Measurements from ENCODE around the gene NFATC1.

Gene NFATC1

DNA sequence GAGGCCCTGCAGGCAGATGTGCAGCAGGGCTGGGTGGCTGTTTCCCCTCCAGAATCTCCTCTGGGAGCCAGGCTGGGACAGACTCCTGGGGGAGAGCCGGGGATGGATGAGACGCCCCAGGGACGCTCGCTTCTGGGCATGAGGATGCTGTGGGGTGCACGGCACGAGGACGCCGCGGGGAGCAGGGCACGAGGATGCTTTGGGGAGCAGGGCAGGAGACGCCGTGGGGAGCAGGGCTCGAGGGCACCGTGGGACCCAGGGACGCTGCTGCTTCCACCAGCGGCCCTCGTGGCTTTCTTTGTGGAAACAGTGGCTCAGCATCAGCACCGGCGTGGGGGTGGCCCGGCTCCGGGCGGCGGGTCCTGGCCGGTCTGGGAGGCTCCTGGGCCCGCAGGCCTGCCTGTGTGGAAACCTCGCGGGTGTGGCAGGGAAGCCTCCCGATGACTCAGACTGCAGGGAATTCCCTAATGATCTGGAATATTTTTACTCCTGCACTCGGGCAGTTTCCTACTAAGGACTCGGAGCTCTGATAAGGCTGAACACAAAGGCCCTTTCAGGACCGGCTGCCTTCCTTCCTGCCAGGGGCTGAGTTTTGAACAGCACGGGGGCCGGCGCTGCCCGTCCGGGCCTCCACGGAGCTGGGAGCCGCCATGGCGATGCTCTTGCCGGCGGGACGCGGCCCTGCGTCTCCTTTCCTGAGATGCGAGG is 62.6 kb downstream of the NFATC1 start:
- peaks cover 2 to 62% (median 18%) of the 10 kb centered on the region in 11 experiments; a peak in 17 of 22 replicates for H4K20me1 ChIP-seq
- peak overlapping the region in 9 of 11 experiments; percentile 9 to 97 (median 90); a peak in 14 of 22 replicates for H3K4me2 ChIP-seq
- no peak overlapping the region for H3K27ac ChIP-seq
- 0 out of 22 replicates have a peak overlapping the region, but pooled peaks of 1 of the 11 experiments have one; percentile 9 for H3K9ac ChIP-seq
- no peaks in the 10 kb centered on the region for H3K9me3 ChIP-seq (replicated peaks in 1 of 11)
- H3K4me1 ChIP-seq = peaks cover 35 to 77% (median 62%) of the 10 kb centered on the region in 10 experiments
- no peak for TF ChIP-seq Cebpa-rat (IDR thresholded peaks at IDR 0.05)
- H3K4me3 ChIP-seq = no peak overlapping the region
- H3K36me3 ChIP-seq = peaks cover 8 to 66% (median 50%) of the 10 kb centered on the region in 11 experiments
- H3K27me3 ChIP-seq = no peaks in the 10 kb centered on the region

DNA sequence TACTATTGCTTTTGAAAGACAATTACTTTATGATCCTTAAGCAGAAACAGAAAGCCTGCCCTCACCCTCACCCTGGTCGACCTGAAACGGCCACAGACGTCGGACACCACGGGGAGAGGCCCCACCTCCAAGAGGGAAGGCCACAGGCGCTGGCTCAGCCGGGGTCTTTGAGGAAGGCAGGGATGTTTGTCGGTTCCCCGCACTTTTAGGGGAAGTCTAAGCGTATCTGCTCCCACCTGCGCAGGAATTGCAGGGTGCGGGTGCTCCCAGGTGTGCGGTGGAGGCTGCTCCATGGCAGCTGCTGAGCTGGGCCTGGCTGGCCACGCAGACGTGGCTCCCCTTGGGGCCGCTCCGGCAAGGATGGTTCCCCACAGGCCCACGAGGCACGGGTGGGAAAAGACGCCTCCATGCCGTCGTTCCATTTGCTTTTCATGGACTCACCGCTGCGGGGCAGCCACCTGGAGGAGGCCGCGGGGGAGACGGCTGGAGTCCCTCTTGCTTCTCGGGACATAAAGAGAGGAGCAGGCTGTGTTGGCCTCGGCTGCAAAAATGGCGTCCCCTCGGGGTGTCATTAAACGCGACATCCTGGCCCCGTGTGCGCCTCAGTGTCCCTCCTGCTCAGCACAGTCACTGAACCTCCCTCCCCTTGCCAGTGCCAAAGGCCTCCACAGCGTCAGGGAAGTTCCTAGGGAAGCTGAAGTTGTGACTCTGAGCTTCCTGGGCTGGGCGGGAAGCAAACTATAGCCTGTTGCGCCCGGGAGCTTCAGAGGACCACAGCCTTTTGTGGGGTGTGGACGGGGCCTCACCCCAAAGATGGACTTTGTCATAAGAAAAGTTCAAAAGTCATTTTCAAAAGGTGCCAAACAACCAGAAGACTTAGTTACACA is 63.4 kb downstream of the NFATC1 start:
- Histone ChIP-seq H3K9me3 (replicated peaks in 1 of 11) (no peaks in the 10 kb centered on the region), H3K4me3 (no peak overlapping the region; a peak in 1 of 20 replicates), H3K27ac (peak overlapping the region in 5 of 11 experiments; percentile 30 to 80 (median 55); a peak in 4 of 22 replicates), H3K4me1 (peaks cover 35 to 75% (median 62%) of the 10 kb centered on the region in 10 experiments), H3K36me3 (peaks cover 6 to 59% (median 48%) of the 10 kb centered on the region in 11 experiments; a peak in 20 of 22 replicates), H3K9ac (peak overlapping the region in 6 of 11 experiments; percentile 21 to 70 (median 56); a peak in 10 of 22 replicates), H3K27me3 (no peaks in the 10 kb centered on the region), H4K20me1 (peaks cover 0 to 61% (median 12%) of the 10 kb centered on the region in 11 experiments; a peak in 14 of 22 replicates), H3K4me2 (peak overlapping the region; percentile 78 to 97 (median 90))
- TF ChIP-seq Cebpa-rat (IDR thresholded peaks at IDR 0.05) = no peak

DNA sequence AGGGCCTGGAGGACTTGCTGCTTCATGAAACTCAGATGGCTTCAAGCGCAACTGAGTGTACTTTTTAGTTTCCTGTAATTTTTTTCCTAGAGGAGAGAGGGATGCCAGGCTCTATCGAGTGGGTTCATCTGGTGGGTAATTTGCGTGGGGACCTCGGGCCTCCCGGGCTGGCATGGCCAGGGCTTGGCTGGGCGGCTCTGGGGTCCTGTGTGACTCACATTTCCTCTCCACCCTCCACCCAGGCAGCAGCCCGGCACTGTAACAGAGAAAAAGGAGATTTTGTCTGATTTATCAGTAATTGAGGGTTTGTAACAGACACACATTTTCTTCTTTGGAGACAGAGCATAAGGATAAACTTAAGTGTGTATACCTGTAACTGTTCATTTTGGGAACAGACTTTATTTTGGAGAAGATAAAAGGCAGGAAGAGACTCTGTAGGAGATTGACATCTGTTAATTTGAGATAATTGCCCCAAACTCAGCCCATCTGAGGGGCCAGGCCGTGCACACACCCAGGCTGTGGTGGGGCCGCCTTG is 64.3 kb downstream of the NFATC1 start:
- no peaks in the 10 kb centered on the region for H3K27me3 ChIP-seq
- H3K27ac ChIP-seq = peak overlapping the region in 9 of 11 experiments; percentile 1 to 80 (median 50); a peak in 16 of 22 replicates
- peak overlapping the region; percentile 78 to 97 (median 90) for H3K4me2 ChIP-seq
- H3K4me1 ChIP-seq = peaks cover 38 to 80% (median 64%) of the 10 kb centered on the region in 10 experiments
- peaks cover 0 to 58% (median 10%) of the 10 kb centered on the region in 11 experiments; a peak in 13 of 22 replicates for H4K20me1 ChIP-seq
- no peaks in the 10 kb centered on the region for H3K9me3 ChIP-seq (replicated peaks in 1 of 11)
- TF ChIP-seq Cebpa-rat (IDR thresholded peaks at IDR 0.05) = no peak
- peak overlapping the region in 2 of 10 experiments; percentile 18 to 31; a peak in 2 of 20 replicates for H3K4me3 ChIP-seq
- peak overlapping the region in 10 of 11 experiments; percentile 0 to 70 (median 43); a peak in 16 of 22 replicates for H3K9ac ChIP-seq
- H3K36me3 ChIP-seq = peaks cover 4 to 50% (median 39%) of the 10 kb centered on the region in 11 experiments; a peak in 20 of 22 replicates

DNA sequence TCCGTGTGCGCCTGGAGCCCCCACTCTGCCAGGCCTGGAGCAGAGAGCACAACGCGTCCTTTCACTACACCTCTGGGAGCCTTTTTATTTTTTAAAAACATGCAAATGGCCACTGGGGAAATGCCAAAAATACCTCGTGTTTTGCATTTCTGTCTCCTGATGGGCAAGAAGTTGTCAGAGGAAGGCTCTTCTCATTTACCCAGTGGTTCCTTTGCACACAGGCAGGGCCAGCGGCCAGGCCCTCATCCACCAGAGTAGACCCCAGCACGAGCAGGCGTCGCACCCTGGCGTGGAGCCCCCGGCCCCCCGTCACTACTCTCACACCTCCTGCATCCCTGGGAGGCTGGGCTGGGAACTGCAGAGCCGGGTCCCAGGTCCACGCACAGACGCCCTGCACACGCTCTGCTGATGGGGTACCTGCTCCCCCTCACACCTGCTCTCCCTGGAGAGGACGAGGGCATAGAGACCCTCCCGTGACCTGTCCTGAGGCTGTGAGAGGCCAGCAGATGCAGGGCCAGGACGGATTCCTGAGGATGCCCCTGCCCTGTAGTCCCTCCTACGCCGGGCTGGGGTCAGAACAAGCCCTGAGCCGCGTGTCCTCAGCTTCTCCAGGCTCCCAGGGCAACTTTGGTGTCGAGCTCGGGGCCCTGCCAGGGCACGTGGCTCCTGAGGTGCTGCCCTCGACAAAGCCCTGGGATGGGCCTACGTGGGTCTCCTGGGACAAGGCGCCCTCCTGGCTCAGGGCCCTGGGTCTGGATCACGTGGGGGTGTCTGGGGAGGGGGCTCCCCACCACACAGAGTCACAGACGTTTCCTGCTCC is 65.0 kb downstream of the NFATC1 start:
- Histone ChIP-seq H3K4me1 (peaks cover 44 to 86% (median 71%) of the 10 kb centered on the region in 10 experiments), H3K4me3 (peak overlapping the region in 2 of 10 experiments; percentile 18 to 31; a peak in 3 of 20 replicates), H3K27ac (peak overlapping the region in 9 of 11 experiments; percentile 14 to 80 (median 50); a peak in 17 of 22 replicates), H3K9ac (peak overlapping the region in 10 of 11 experiments; percentile 0 to 70 (median 43); a peak in 16 of 22 replicates), H3K4me2 (peak overlapping the region; percentile 78 to 97 (median 90)), H3K27me3 (no peaks in the 10 kb centered on the region), H4K20me1 (peaks cover 0 to 64% (median 10%) of the 10 kb centered on the region in 11 experiments; a peak in 13 of 22 replicates), H3K9me3 (replicated peaks in 1 of 11) (no peaks in the 10 kb centered on the region), H3K36me3 (peaks cover 0 to 44% (median 33%) of the 10 kb centered on the region in 11 experiments; a peak in 19 of 22 replicates)
- TF ChIP-seq Cebpa-rat (IDR thresholded peaks at IDR 0.05) = no peak

DNA sequence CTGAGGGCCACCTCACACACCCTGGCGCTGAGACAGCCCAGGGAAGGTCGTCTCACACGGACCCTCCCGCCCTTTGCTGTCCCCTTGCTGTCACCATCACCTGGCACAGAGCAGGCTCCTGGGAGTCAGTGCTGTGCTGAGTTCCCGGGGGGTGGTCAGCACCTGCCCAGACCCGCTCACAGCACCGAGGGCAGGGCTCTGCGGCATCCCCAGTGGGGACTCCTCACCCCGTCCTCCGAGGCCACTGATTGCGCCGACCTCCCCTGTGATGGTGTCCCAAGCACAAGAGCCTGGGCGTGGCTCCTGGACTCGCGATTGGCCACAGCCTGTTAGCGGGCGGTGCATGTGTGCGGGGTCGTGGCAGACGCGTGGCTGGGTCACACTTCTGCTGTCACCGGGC is 65.9 kb downstream of the NFATC1 start:
- Histone ChIP-seq H3K4me1 (peaks cover 54 to 94% (median 80%) of the 10 kb centered on the region in 10 experiments), H3K9ac (peak overlapping the region in 3 of 11 experiments; percentile 55 to 64 (median 57); a peak in 1 of 22 replicates), H3K4me2 (peak overlapping the region in 10 of 11 experiments; percentile 78 to 97 (median 92); a peak in 21 of 22 replicates), H3K36me3 (peaks cover 0 to 34% (median 24%) of the 10 kb centered on the region in 11 experiments; a peak in 19 of 22 replicates), H3K4me3 (no peak overlapping the region), H3K27me3 (no peaks in the 10 kb centered on the region), H4K20me1 (peaks cover 0 to 71% (median 10%) of the 10 kb centered on the region in 11 experiments; a peak in 13 of 22 replicates), H3K27ac (peak overlapping the region in 6 of 11 experiments; percentile 28 to 80 (median 54); a peak in 7 of 22 replicates), H3K9me3 (replicated peaks in 1 of 11) (no peaks in the 10 kb centered on the region)
- no peak for TF ChIP-seq Cebpa-rat (IDR thresholded peaks at IDR 0.05)

DNA sequence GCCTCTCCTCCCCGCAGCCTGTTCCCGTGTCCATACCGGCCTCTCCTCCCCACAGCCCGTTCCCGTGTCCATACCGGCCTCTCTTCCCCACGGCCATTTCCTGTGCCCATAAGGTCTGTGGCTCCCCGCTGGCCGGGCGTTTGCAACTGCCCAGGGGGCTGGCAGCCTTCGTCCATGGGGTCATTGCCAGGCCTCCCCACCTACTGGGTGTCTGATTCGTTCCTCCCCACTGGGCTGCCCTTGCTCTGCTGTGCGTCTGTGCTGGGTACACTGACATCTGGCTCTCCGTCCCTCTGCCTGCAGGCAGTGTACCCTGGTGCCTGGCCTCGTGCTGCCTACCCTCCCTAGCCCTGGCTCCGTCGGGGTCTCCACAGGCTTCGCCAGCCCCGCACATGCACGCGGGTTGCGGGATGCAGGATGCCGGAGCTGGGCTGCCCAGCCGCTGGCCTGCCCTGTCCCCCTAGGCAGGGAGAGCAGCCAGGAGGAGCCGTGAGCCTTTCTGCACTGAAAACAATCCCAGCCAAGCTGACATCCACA is 67.8 kb downstream of the NFATC1 start:
- peaks cover 51 to 100% (median 93%) of the 10 kb centered on the region in 10 experiments for H3K4me1 ChIP-seq
- H3K9me3 ChIP-seq (replicated peaks in 1 of 11) = no peaks in the 10 kb centered on the region
- H3K4me3 ChIP-seq = no peak overlapping the region
- H3K27me3 ChIP-seq = no peaks in the 10 kb centered on the region
- peak overlapping the region in 1 of 11 experiments; percentile 18; a peak in 1 of 22 replicates for H3K9ac ChIP-seq
- peak overlapping the region in 3 of 11 experiments; percentile 0 to 28 (median 14); a peak in 2 of 22 replicates for H3K27ac ChIP-seq
- H4K20me1 ChIP-seq = peaks cover 0 to 67% (median 10%) of the 10 kb centered on the region in 11 experiments; a peak in 12 of 22 replicates
- peaks cover 0 to 43% (median 23%) of the 10 kb centered on the region in 11 experiments; a peak in 16 of 22 replicates for H3K36me3 ChIP-seq
- TF ChIP-seq Cebpa-rat (IDR thresholded peaks at IDR 0.05) = no peak
- peak overlapping the region in 4 of 11 experiments; percentile 1 to 93 (median 8); a peak in 1 of 22 replicates for H3K4me2 ChIP-seq

Measured in BLaER1 treated with 17β-estradiol and CSF1 and Interleukin-3, amounts not matched to agents 10 nM and 100 nM (cell line).